HG03025 (cell line): ENCODE measurements around the gene ENPEP.
"Not testable (repeated sequence)": the region's sequence is repeated elsewhere in the genome, so short reads cannot be mapped to it uniquely, and the experiment has no call there.

Experiments used
- ATAC-seq: cut with Tn5 transposase; IDR thresholded peaks from one replicate; pipeline ENCODE4 v1.9.1; 2021; ENCODE audit warnings: mild to moderate bottlenecking, moderate library complexity; ENCODE audit not compliant: unreplicated experiment, low FRiP score

ENPEP gene

GRCh38 chr4:110515676-110516075 lies 39.7 kb downstream of the ENPEP start:
- no peak for ATAC-seq

GRCh38 chr4:110516106-110516922 lies 40.4 kb downstream of the ENPEP start:
- no peak for ATAC-seq

GRCh38 chr4:110518889-110519490 lies 43.0 kb downstream of the ENPEP start:
- no peak for ATAC-seq

- no peak for ATAC-seq
Observed at GRCh38 chr4:110520886-110521285, 44.9 kb downstream of the ENPEP start.

- no peak for ATAC-seq
Observed at GRCh38 chr4:110526589-110526988, 50.6 kb downstream of the ENPEP start.

GRCh38 chr4:110527156-110527555 lies 51.2 kb downstream of the ENPEP start:
- no peak for ATAC-seq

- ATAC-seq, result no peak
Observed at GRCh38 chr4:110532901-110533589, 57.1 kb downstream of the ENPEP start.

- ATAC-seq, result no peak
Observed at GRCh38 chr4:110533590-110533910, 57.6 kb downstream of the ENPEP start.

GRCh38 chr4:110533940-110534339 lies 58.0 kb downstream of the ENPEP start:
- ATAC-seq, result no peak

- no peak for ATAC-seq
Observed at GRCh38 chr4:110540581-110540980, 64.6 kb downstream of the ENPEP start.

- no peak for ATAC-seq
Observed at GRCh38 chr4:110540982-110541451, 65.1 kb downstream of the ENPEP start.

GRCh38 chr4:110543577-110543976 lies 67.6 kb downstream of the ENPEP start:
- ATAC-seq, result no peak

- ATAC-seq, result peak; percentile 95
Observed at GRCh38 chr4:110544594-110544993, 68.6 kb downstream of the ENPEP start.

GRCh38 chr4:110550260-110550659 lies 74.3 kb downstream of the ENPEP start:
- no peak for ATAC-seq

- ATAC-seq, result no peak
Observed at GRCh38 chr4:110553197-110553596, 77.2 kb downstream of the ENPEP start.

- ATAC-seq, result no peak
Observed at GRCh38 chr4:110567214-110567613, 91.3 kb downstream of the ENPEP start.

GRCh38 chr4:110576696-110577095 lies 100.7 kb downstream of the ENPEP start:
- ATAC-seq, result not testable (repeated sequence)

GRCh38 chr4:110586131-110586850 lies 110.3 kb downstream of the ENPEP start:
- no peak for ATAC-seq

- no peak for ATAC-seq
Observed at GRCh38 chr4:110587666-110588285, 111.8 kb downstream of the ENPEP start.

GRCh38 chr4:110589297-110589696 lies 113.3 kb downstream of the ENPEP start:
- ATAC-seq, result no peak
